ENCODE data around the gene DNAH3.

GRCh38 chr16:20939611-20940010, 211.0 kb downstream of the DNAH3 start:
- TF ChIP-seq POLR2A (IDR thresholded peaks at IDR 0.05) (no peak), CTCF (IDR thresholded peaks at IDR 0.05) (no peak)
